Lower lobe of right lung (tissue), 2 donors: ENCODE data around the gene PCGF3. TPM values are rescaled to one million over a fixed set of nuclear protein-coding genes. Genes with fewer than 3 reads are reported as not detected.

Source experiments
- ATAC-seq, 2 donors: fragments of 200-7000 bp; cut with Tn5 transposase; one replicate each; pipeline ENCODE4 v1.9.1; 2020 to 2022; ENCODE audit warnings: mild to moderate bottlenecking in 2 of 2, moderate library complexity in 2 of 2
- DNase-seq: peaks from one replicate; pipeline ENCODE4 v3.0.0-alpha.2; 2020
- H3K27ac ChIP-seq: fragments of 200-600 bp; one replicate; pipeline ENCODE4 v1.8.0; 2022
- H3K27me3 ChIP-seq: fragments of 200-600 bp; one replicate; pipeline ENCODE4 v1.8.0; 2022; ENCODE audit warnings: low read depth
- H3K36me3 ChIP-seq: fragments of 200-600 bp; one replicate; pipeline ENCODE4 v1.8.0; 2022; ENCODE audit warnings: mild to moderate bottlenecking
- H3K4me1 ChIP-seq: fragments of 200-600 bp; one replicate; pipeline ENCODE4 v1.8.0; 2022
- H3K4me3 ChIP-seq: fragments of 200-600 bp; one replicate; pipeline ENCODE4 v1.8.0; 2022; ENCODE audit warnings: mild to moderate bottlenecking
- H3K9me3 ChIP-seq: fragments of 200-600 bp; one replicate; pipeline ENCODE4 v1.8.0; 2022
- CTCF ChIP-seq: fragments of 200-600 bp; IDR thresholded peaks from one replicate; pipeline ENCODE4 v1.8.0; 2022; ENCODE audit warnings: antibody characterized with exemption, mild to moderate bottlenecking
- intact Hi-C: fragments of 100-400 bp; cut with DNase I; formaldehyde crosslinking; loops from one replicate; pipeline ENCODE4 v1.11.0; 2022
- total RNA-seq: library from RNA; stranded (reverse); fragmentation: NEBNext Ultra II Directional; extraction: Animal tissue kit (Norgen Biotek cat#: 25700); gene quantifications from one replicate; pipeline ENCODE4 v1.2.1, GENCODE V29; 2021
- donor health status: DM: no; HTN: yes; CAD: no; lungs with severe emphysema.

Gene PCGF3
- total RNA-seq, 1 donor from 2014 or later = 44.8 TPM

GRCh38 chr4:676871-677235 lies 28.8 kb upstream of the PCGF3 start:
- Histone ChIP-seq H3K27me3 (no peaks in the 10 kb centered on the region), H3K27ac (no peak overlapping the region), H3K9me3 (no peaks in the 10 kb centered on the region), H3K4me1 (peaks cover 41% of the 10 kb centered on the region), H3K36me3 (peaks cover 10% of the 10 kb centered on the region), H3K4me3 (no peak overlapping the region)
- TF ChIP-seq CTCF = no peak
- no peak for ATAC-seq
- DNase-seq = no peak
- intact Hi-C loops = no loop called here

- H3K27me3 ChIP-seq = no peaks in the 10 kb centered on the region
- peak; percentile 59 for DNase-seq
- intact Hi-C loops = no loop called here
- H3K9me3 ChIP-seq = no peaks in the 10 kb centered on the region
- ATAC-seq = no peak
- H3K4me1 ChIP-seq = peaks cover 40% of the 10 kb centered on the region
- H3K27ac ChIP-seq = no peak overlapping the region
- H3K36me3 ChIP-seq = peaks cover 3% of the 10 kb centered on the region
- TF ChIP-seq CTCF = no peak
- H3K4me3 ChIP-seq = no peak overlapping the region
Measured at GRCh38 chr4:677431-678293, 28.0 kb upstream of the PCGF3 start.

- Histone ChIP-seq H3K27me3 (no peaks in the 10 kb centered on the region), H3K27ac (no peak overlapping the region), H3K4me1 (peaks cover 33% of the 10 kb centered on the region), H3K9me3 (no peaks in the 10 kb centered on the region), H3K36me3 (no peaks in the 10 kb centered on the region), H3K4me3 (no peak overlapping the region)
- TF ChIP-seq CTCF = no peak
- DNase-seq = no peak
- intact Hi-C loops = no loop called here
- no peak for ATAC-seq
Measured at GRCh38 chr4:678331-679103, 27.1 kb upstream of the PCGF3 start.

- DNase-seq (no peak), ATAC-seq (no peak)
- intact Hi-C loops = no loop called here
- H3K4me1 ChIP-seq = peaks cover 37% of the 10 kb centered on the region
- no peaks in the 10 kb centered on the region for H3K36me3 ChIP-seq
- H3K27ac ChIP-seq = no peak overlapping the region
- no peaks in the 10 kb centered on the region for H3K27me3 ChIP-seq
- H3K9me3 ChIP-seq = no peaks in the 10 kb centered on the region
- no peak for TF ChIP-seq CTCF
- no peak overlapping the region for H3K4me3 ChIP-seq
Measured at GRCh38 chr4:679104-679481, 26.5 kb upstream of the PCGF3 start.

GRCh38 chr4:679629-680028 lies 26.0 kb upstream of the PCGF3 start:
- Histone ChIP-seq H3K4me1 (peaks cover 39% of the 10 kb centered on the region), H3K27me3 (no peaks in the 10 kb centered on the region), H3K36me3 (no peaks in the 10 kb centered on the region), H3K27ac (no peak overlapping the region), H3K9me3 (no peaks in the 10 kb centered on the region), H3K4me3 (no peak overlapping the region)
- DNase-seq (no peak), ATAC-seq (no peak)
- intact Hi-C loops = no loop called here
- no peak for TF ChIP-seq CTCF
